Measurements from ENCODE around the gene ARAF.

Gene ARAF

DNA sequence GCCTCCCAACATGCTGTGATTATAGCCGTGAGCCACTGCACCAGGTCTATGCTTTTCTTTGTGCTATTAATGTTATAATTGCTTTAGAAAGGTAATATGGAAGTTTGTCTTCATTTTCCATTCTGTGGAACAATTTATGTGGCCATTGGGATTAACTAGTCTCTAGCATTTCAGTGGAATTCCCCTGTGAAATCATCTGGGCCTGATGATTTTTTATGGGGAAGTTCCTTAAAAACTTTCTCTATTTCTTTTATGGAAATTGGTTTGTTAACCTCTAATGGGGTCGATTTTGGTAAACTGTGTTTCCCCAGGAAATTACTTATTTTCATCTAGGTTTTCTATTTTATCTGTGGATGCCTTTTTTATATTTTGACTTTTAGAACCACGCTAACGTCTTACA is 32.5 kb downstream of the ARAF start (continued):
- TF ChIP-seq, protein P1, sequence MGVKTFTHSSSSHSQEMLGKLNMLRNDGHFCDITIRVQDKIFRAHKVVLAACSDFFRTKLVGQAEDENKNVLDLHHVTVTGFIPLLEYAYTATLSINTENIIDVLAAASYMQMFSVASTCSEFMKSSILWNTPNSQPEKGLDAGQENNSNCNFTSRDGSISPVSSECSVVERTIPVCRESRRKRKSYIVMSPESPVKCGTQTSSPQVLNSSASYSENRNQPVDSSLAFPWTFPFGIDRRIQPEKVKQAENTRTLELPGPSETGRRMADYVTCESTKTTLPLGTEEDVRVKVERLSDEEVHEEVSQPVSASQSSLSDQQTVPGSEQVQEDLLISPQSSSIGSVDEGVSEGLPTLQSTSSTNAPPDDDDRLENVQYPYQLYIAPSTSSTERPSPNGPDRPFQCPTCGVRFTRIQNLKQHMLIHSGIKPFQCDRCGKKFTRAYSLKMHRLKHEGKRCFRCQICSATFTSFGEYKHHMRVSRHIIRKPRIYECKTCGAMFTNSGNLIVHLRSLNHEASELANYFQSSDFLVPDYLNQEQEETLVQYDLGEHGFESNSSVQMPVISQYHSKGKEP (tag by site-specific recombination; IDR thresholded peaks at IDR 0.05) = no peak
- no peak for TF ChIP-seq ZNF785 (tag by site-specific recombination; IDR thresholded peaks at IDR 0.05)
- TF ChIP-seq ZNF571 (tag by site-specific recombination; IDR thresholded peaks at IDR 0.05) = no peak
- TF ChIP-seq ZNF521 (tag by site-specific recombination; IDR thresholded peaks at IDR 0.05) = no peak

DNA sequence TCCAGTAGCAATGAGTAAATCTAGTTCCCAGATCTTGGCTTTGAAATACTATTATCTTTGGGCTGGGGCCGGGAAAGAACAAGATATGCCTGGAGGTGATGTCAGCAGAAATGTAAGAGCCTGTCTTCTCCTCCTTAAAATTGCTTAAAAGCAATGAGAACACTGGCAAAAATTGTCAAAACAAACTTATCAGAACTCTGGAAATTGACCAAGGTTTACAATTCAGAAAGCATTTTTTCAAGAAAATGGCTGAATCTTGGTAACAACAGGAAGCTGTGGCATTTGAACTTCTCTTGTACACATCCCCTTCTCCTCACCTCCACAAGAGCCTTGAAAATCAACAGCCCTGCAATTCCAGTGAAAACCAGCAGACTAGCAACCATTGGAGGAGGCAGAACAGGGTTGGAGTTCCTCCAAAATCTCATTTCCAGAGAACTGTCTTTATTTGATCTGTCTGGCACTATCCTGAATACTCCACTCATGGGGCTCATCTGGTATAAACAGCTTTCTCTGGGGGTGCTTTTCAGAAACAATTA is 34.8 kb downstream of the ARAF start:
- H3K27ac ChIP-seq (ENCODE audit: extremely low read depth, low read depth, low read length) = no peak overlapping the region
- ChIA-PET POLR2A (no interaction called here), CTCF (interaction anchor here (0.6 to 1.2 kb wide), 2 partner anchors 13 to 27 kb away, joined by 3 read pairs; partner anchors contain the start of gene TIMP1)
- no peak overlapping the region for H3K4me3 ChIP-seq (ENCODE audit: low read depth, low read length)
- H3K36me3 ChIP-seq (ENCODE audit: control insufficient read depth in 2 of 2, insufficient read depth in 1 of 2, low read length in 2 of 2) = no peaks in the 10 kb centered on the region
- H3K9me3 ChIP-seq (ENCODE audit: control insufficient read depth, insufficient read depth, low read depth, low read length) = no peaks in the 10 kb centered on the region; the same call in 1 of the 2 replicates
- H3K4me1 ChIP-seq (ENCODE audit: control insufficient read depth, insufficient read depth, low read length) = no peaks in the 10 kb centered on the region
- TF ChIP-seq, protein P2, sequence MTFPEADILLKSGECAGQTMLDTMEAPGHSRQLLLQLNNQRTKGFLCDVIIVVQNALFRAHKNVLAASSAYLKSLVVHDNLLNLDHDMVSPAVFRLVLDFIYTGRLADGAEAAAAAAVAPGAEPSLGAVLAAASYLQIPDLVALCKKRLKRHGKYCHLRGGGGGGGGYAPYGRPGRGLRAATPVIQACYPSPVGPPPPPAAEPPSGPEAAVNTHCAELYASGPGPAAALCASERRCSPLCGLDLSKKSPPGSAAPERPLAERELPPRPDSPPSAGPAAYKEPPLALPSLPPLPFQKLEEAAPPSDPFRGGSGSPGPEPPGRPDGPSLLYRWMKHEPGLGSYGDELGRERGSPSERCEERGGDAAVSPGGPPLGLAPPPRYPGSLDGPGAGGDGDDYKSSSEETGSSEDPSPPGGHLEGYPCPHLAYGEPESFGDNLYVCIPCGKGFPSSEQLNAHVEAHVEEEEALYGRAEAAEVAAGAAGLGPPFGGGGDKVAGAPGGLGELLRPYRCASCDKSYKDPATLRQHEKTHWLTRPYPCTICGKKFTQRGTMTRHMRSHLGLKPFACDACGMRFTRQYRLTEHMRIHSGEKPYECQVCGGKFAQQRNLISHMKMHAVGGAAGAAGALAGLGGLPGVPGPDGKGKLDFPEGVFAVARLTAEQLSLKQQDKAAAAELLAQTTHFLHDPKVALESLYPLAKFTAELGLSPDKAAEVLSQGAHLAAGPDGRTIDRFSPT (tag by site-specific recombination; IDR thresholded peaks at IDR 0.05) = no peak
- no peak for TF ChIP-seq PBX3 (CRISPR knock-in tag; IDR thresholded peaks at IDR 0.05)
- TF ChIP-seq ZNF18 (tag by site-specific recombination; IDR thresholded peaks at IDR 0.05) = no peak
- no peak for TF ChIP-seq ZSCAN5A (tag by site-specific recombination; IDR thresholded peaks at IDR 0.05)
- TF ChIP-seq SALL2 (tag by site-specific recombination; IDR thresholded peaks at IDR 0.05; ENCODE audit: borderline replicate concordance) = no peak
- TF ChIP-seq SCRT1 (tag by site-specific recombination; IDR thresholded peaks at IDR 0.05; ENCODE audit: borderline replicate concordance) = no peak
- TF ChIP-seq ZNF610 (tag by site-specific recombination; IDR thresholded peaks at IDR 0.05; ENCODE audit: borderline replicate concordance) = no peak
- TF ChIP-seq ZNF548 (tag by site-specific recombination; IDR thresholded peaks at IDR 0.05) = no peak
- TF ChIP-seq ZNF776 (tag by site-specific recombination; IDR thresholded peaks at IDR 0.05; ENCODE audit: borderline replicate concordance) = no peak
- no peak for TF ChIP-seq ZNF211 (tag by site-specific recombination; IDR thresholded peaks at IDR 0.05; ENCODE audit: low read depth)
- no peak for TF ChIP-seq ZNF324 (tag by site-specific recombination; IDR thresholded peaks at IDR 0.05)
- TF ChIP-seq REPIN1 (tag by site-specific recombination; IDR thresholded peaks at IDR 0.05; ENCODE audit: low read depth) = no peak
- no peak for TF ChIP-seq ZNF544 (tag by site-specific recombination; IDR thresholded peaks at IDR 0.05)
- TF ChIP-seq SP7 (tag by site-specific recombination; IDR thresholded peaks at IDR 0.05) = no peak
- TF ChIP-seq, protein P3, sequence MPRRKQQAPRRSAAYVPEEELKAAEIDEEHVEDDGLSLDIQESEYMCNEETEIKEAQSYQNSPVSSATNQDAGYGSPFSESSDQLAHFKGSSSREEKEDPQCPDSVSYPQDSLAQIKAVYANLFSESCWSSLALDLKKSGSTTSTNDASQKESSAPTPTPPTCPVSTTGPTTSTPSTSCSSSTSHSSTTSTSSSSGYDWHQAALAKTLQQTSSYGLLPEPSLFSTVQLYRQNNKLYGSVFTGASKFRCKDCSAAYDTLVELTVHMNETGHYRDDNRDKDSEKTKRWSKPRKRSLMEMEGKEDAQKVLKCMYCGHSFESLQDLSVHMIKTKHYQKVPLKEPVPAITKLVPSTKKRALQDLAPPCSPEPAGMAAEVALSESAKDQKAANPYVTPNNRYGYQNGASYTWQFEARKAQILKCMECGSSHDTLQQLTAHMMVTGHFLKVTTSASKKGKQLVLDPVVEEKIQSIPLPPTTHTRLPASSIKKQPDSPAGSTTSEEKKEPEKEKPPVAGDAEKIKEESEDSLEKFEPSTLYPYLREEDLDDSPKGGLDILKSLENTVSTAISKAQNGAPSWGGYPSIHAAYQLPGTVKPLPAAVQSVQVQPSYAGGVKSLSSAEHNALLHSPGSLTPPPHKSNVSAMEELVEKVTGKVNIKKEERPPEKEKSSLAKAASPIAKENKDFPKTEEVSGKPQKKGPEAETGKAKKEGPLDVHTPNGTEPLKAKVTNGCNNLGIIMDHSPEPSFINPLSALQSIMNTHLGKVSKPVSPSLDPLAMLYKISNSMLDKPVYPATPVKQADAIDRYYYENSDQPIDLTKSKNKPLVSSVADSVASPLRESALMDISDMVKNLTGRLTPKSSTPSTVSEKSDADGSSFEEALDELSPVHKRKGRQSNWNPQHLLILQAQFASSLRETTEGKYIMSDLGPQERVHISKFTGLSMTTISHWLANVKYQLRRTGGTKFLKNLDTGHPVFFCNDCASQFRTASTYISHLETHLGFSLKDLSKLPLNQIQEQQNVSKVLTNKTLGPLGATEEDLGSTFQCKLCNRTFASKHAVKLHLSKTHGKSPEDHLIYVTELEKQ (tag by site-specific recombination; IDR thresholded peaks at IDR 0.05; ENCODE audit: borderline replicate concordance) = no peak
- TF ChIP-seq ZNF266 (tag by site-specific recombination; IDR thresholded peaks at IDR 0.05; ENCODE audit: low read depth) = no peak
- TF ChIP-seq ZNF701 (tag by site-specific recombination; IDR thresholded peaks at IDR 0.05) = no peak
- TF ChIP-seq, protein P4, sequence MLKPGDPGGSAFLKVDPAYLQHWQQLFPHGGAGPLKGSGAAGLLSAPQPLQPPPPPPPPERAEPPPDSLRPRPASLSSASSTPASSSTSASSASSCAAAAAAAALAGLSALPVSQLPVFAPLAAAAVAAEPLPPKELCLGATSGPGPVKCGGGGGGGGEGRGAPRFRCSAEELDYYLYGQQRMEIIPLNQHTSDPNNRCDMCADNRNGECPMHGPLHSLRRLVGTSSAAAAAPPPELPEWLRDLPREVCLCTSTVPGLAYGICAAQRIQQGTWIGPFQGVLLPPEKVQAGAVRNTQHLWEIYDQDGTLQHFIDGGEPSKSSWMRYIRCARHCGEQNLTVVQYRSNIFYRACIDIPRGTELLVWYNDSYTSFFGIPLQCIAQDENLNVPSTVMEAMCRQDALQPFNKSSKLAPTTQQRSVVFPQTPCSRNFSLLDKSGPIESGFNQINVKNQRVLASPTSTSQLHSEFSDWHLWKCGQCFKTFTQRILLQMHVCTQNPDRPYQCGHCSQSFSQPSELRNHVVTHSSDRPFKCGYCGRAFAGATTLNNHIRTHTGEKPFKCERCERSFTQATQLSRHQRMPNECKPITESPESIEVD (tag by site-specific recombination; IDR thresholded peaks at IDR 0.05) = no peak
- no peak for TF ChIP-seq ZEB2 (tag by site-specific recombination; IDR thresholded peaks at IDR 0.05)
